ENCODE results near the gene DPM2. TPM values are rescaled to one million over a fixed set of nuclear protein-coding genes. Genes with fewer than 3 reads are reported as not detected.

DPM2 gene
- total and polyA plus RNA-seq, 9 donors: 10.6 to 37.1 (median 27.3) TPM

GRCh38 chr9:127954831-127955293, 17.2 kb upstream of the DPM2 start:
- Histone ChIP-seq H3K36me3 (no peaks in the 10 kb centered on the region), H3K4me3 (no peak overlapping the region), H3K4me1 (ENCODE audit: insufficient read depth) (peaks cover 23% of the 10 kb centered on the region), H3K27me3 (no peaks in the 10 kb centered on the region), H3K9me3 (no peaks in the 10 kb centered on the region), H3K27ac (no peak overlapping the region)
- intact Hi-C loops (cut with DNase I): no loop called here
- DNase-seq: no peak
- WGBS, 3 donors: 37 to 43% (median 40%) methylated on average over 13 of the region's 13 CpGs
- TF ChIP-seq CTCF (IDR thresholded peaks at IDR 0.05) (no peak), EP300 (IDR thresholded peaks at IDR 0.05) (no peak)

- intact Hi-C loops (cut with DNase I): no loop called here
- Histone ChIP-seq H3K4me3 (no peak overlapping the region), H3K4me1 (ENCODE audit: insufficient read depth) (peaks cover 23% of the 10 kb centered on the region), H3K27ac (no peak overlapping the region), H3K36me3 (no peaks in the 10 kb centered on the region), H3K9me3 (no peaks in the 10 kb centered on the region), H3K27me3 (no peaks in the 10 kb centered on the region)
- TF ChIP-seq CTCF (IDR thresholded peaks at IDR 0.05) (no peak), POLR2A (IDR thresholded peaks at IDR 0.05) (no peak), EP300 (IDR thresholded peaks at IDR 0.05) (no peak)
- no peak for DNase-seq
- 77 to 87% (median 82%) methylated on average over 17 of the region's 17 CpGs for WGBS, 3 donors
Observed at GRCh38 chr9:127953768-127954505, 16.3 kb upstream of the DPM2 start.

- intact Hi-C loops (cut with DNase I): no loop called here
- H3K27me3 ChIP-seq: no peaks in the 10 kb centered on the region
- peaks cover 23% of the 10 kb centered on the region for H3K4me1 ChIP-seq (ENCODE audit: insufficient read depth)
- H3K4me3 ChIP-seq: no peak overlapping the region
- WGBS, 3 donors: 87 to 100% (median 96%) methylated on average over 1 of the region's 1 CpG
- H3K27ac ChIP-seq: no peak overlapping the region
- no peaks in the 10 kb centered on the region for H3K9me3 ChIP-seq
- TF ChIP-seq POLR2A (IDR thresholded peaks at IDR 0.05) (no peak), EP300 (IDR thresholded peaks at IDR 0.05) (no peak), CTCF (IDR thresholded peaks at IDR 0.05) (no peak)
- DNase-seq: no peak
- H3K36me3 ChIP-seq: no peaks in the 10 kb centered on the region
Observed at GRCh38 chr9:127953154-127953553, 15.5 kb upstream of the DPM2 start.

GRCh38 chr9:127950513-127951289, 13.0 kb upstream of the DPM2 start:
- no peaks in the 10 kb centered on the region for H3K27me3 ChIP-seq
- H3K4me3 ChIP-seq: no peak overlapping the region
- no peak overlapping the region for H3K27ac ChIP-seq
- peaks cover 23% of the 10 kb centered on the region for H3K4me1 ChIP-seq (ENCODE audit: insufficient read depth)
- intact Hi-C loops (cut with DNase I): no loop called here
- no peak for DNase-seq
- H3K36me3 ChIP-seq: no peaks in the 10 kb centered on the region
- WGBS, 3 donors: 40 to 54% (median 44%) methylated on average over 21 of the region's 21 CpGs
- H3K9me3 ChIP-seq: no peaks in the 10 kb centered on the region
- TF ChIP-seq EP300 (IDR thresholded peaks at IDR 0.05) (no peak), CTCF (IDR thresholded peaks at IDR 0.05) (no peak), POLR2A (IDR thresholded peaks at IDR 0.05) (no peak)
